Thymus (tissue), 11 donors: ENCODE results near the gene BST2. TPM values are rescaled to one million over a fixed set of nuclear protein-coding genes. Genes with fewer than 3 reads are reported as not detected.

Experiments used
- DNase-seq, 9 donors: peaks; one replicate each; pipeline ENCODE4 v3.0.0-alpha.2; 2013; ENCODE audit warnings: low spot score in 9 of 9, low read depth in 6 of 9, missing footprints in 1 of 9
- H3K27ac ChIP-seq, 2 donors: one replicate each; pipeline ENCODE4 v1.5.1; 2013; ENCODE audit warnings: control low read depth in 1 of 2, low read depth in 1 of 2, low read length in 1 of 2, mild to moderate bottlenecking in 1 of 2, moderate library complexity in 1 of 2
- H3K27me3 ChIP-seq, 2 donors: one replicate each; pipeline ENCODE4 v1.5.1; 2013; ENCODE audit warnings: low read length in 1 of 2; ENCODE audit not compliant: control insufficient read depth in 2 of 2, insufficient read depth in 1 of 2
- H3K36me3 ChIP-seq, 2 donors: one replicate each; pipeline ENCODE4 v1.5.1; 2013; ENCODE audit warnings: low read length in 1 of 2, mild to moderate bottlenecking in 1 of 2, moderate library complexity in 1 of 2; ENCODE audit not compliant: control insufficient read depth in 2 of 2, insufficient read depth in 2 of 2
- H3K4me1 ChIP-seq, 2 donors: one replicate each; pipeline ENCODE4 v1.5.1; 2013; ENCODE audit warnings: low read length in 2 of 2; ENCODE audit not compliant: control insufficient read depth in 2 of 2, insufficient read depth in 2 of 2
- H3K4me3 ChIP-seq, 2 donors: one replicate each; pipeline ENCODE4 v1.5.1; 2013; ENCODE audit warnings: low read length in 2 of 2, control low read depth in 1 of 2, mild to moderate bottlenecking in 1 of 2
- H3K9me3 ChIP-seq, 2 donors: one replicate each; pipeline ENCODE4 v1.5.1; 2013; ENCODE audit warnings: low read length in 1 of 2, mild to moderate bottlenecking in 1 of 2; ENCODE audit not compliant: control insufficient read depth in 2 of 2, insufficient read depth in 1 of 2
- WGBS: extraction: QIAGEN DNeasy Blood & Tissue Kit; methylation state at CpG from one replicate; pipeline ENCODE4 v1.1.7; 2013; 5-methylcytosine and 5-hydroxymethylcytosine counted together
- polyA plus RNA-seq: library from polyadenylated mRNA; stranded (reverse); fragments of 200-250 nt; gene quantifications from one replicate; pipeline ENCODE4 v1.2.3, GENCODE V29; 2013
- total RNA-seq: library from RNA; stranded (reverse); fragments of 120-200 nt; gene quantifications from one replicate; pipeline ENCODE4 v1.2.4, GENCODE V29; 2013
- donor health status: healthy.

BST2 gene
- total and polyA plus RNA-seq, 2 donors, result 107 to 221 TPM

GRCh38 chr19:17445526-17446165, 40.2 kb upstream of the BST2 start:
- no peak overlapping the region for H3K4me3 ChIP-seq
- H3K27me3 ChIP-seq, result peaks cover 16 to 46% of the 10 kb centered on the region in 2 donors
- no peaks in the 10 kb centered on the region for H3K36me3 ChIP-seq
- WGBS, result 99% methylated on average over 1 of the region's 1 CpG
- DNase-seq, result no peak
- H3K4me1 ChIP-seq, result peaks cover 0 to 5% of the 10 kb centered on the region in 2 donors
- peaks cover 0 to 9% of the 10 kb centered on the region in 2 donors for H3K9me3 ChIP-seq
- H3K27ac ChIP-seq, result no peak overlapping the region

- peak in 2 of 9 donors; percentile 55 to 56 for DNase-seq
- peak overlapping the region in 1 of 2 donors; percentile 55 for H3K27ac ChIP-seq
- H3K27me3 ChIP-seq, result peaks cover 0 to 6% of the 10 kb centered on the region in 2 donors
- peaks cover 0 to 5% of the 10 kb centered on the region in 2 donors for H3K9me3 ChIP-seq
- no peaks in the 10 kb centered on the region for H3K36me3 ChIP-seq
- no peak overlapping the region for H3K4me3 ChIP-seq
- 66% methylated on average over 8 of the region's 8 CpGs for WGBS
- no peaks in the 10 kb centered on the region for H3K4me1 ChIP-seq
Observed at GRCh38 chr19:17441241-17442021, 36.0 kb upstream of the BST2 start.

- 97% methylated on average over 7 of the region's 7 CpGs for WGBS
- Histone ChIP-seq H3K4me1 (no peaks in the 10 kb centered on the region), H3K27ac (no peak overlapping the region), H3K27me3 (no peaks in the 10 kb centered on the region), H3K9me3 (peaks cover 0 to 12% of the 10 kb centered on the region in 2 donors), H3K36me3 (no peaks in the 10 kb centered on the region), H3K4me3 (no peak overlapping the region)
- no peak for DNase-seq
Observed at GRCh38 chr19:17436874-17437267, 31.4 kb upstream of the BST2 start.

GRCh38 chr19:17436094-17436873, 30.9 kb upstream of the BST2 start:
- H3K4me1 ChIP-seq, result no peaks in the 10 kb centered on the region
- H3K4me3 ChIP-seq, result no peak overlapping the region
- WGBS, result 95% methylated on average over 25 of the region's 25 CpGs
- no peak for DNase-seq
- H3K36me3 ChIP-seq, result no peaks in the 10 kb centered on the region
- H3K27me3 ChIP-seq, result no peaks in the 10 kb centered on the region
- H3K9me3 ChIP-seq, result peaks cover 0 to 9% of the 10 kb centered on the region in 2 donors
- H3K27ac ChIP-seq, result no peak overlapping the region

- H3K27ac ChIP-seq, result no peak overlapping the region
- H3K4me1 ChIP-seq, result peaks cover 0 to under 1% of the 10 kb centered on the region in 2 donors
- H3K27me3 ChIP-seq, result no peaks in the 10 kb centered on the region
- DNase-seq, result no peak
- peaks cover 0 to 8% of the 10 kb centered on the region in 2 donors for H3K9me3 ChIP-seq
- no peaks in the 10 kb centered on the region for H3K36me3 ChIP-seq
- no peak overlapping the region for H3K4me3 ChIP-seq
- 97% methylated on average over 7 of the region's 7 CpGs for WGBS
Observed at GRCh38 chr19:17435218-17435617, 29.8 kb upstream of the BST2 start.

- 93% methylated on average over 7 of the region's 7 CpGs for WGBS
- Histone ChIP-seq H3K9me3 (peaks cover 0 to 8% of the 10 kb centered on the region in 2 donors), H3K36me3 (no peaks in the 10 kb centered on the region), H3K4me1 (peaks cover 0 to 4% of the 10 kb centered on the region in 2 donors), H3K4me3 (no peak overlapping the region), H3K27ac (no peak overlapping the region), H3K27me3 (no peaks in the 10 kb centered on the region)
- DNase-seq, result no peak
Observed at GRCh38 chr19:17431417-17431816, 26.0 kb upstream of the BST2 start.

GRCh38 chr19:17429641-17430113, 24.2 kb upstream of the BST2 start:
- 92% methylated on average over 17 of the region's 17 CpGs for WGBS

GRCh38 chr19:17424743-17425365, 19.4 kb upstream of the BST2 start:
- no peaks in the 10 kb centered on the region for H3K27me3 ChIP-seq
- peaks cover 9 to 11% of the 10 kb centered on the region in 2 donors for H3K36me3 ChIP-seq
- no peak overlapping the region for H3K4me3 ChIP-seq
- peak in 2 of 9 donors; percentile 47 to 68 for DNase-seq
- H3K9me3 ChIP-seq, result peaks cover 0 to 5% of the 10 kb centered on the region in 2 donors
- 30% methylated on average over 27 of the region's 27 CpGs for WGBS
- peaks cover 10 to 18% of the 10 kb centered on the region in 2 donors for H3K4me1 ChIP-seq
- H3K27ac ChIP-seq, result no peak overlapping the region

More at GRCh38 chr19:17429641-17430113, 24.2 kb upstream of the BST2 start:
- Histone ChIP-seq H3K4me1 (peaks cover 2 to 9% of the 10 kb centered on the region in 2 donors), H3K36me3 (no peaks in the 10 kb centered on the region), H3K4me3 (no peak overlapping the region), H3K27ac (peak overlapping the region; percentile 33 to 49), H3K27me3 (no peaks in the 10 kb centered on the region), H3K9me3 (no peaks in the 10 kb centered on the region)
- DNase-seq, result peak in 1 of 9 donors; percentile 28
